Stimulated activated memory B cell treated with anti-CD40 and anti-IgM and Interleukin-4, amounts not matched to agents 10 μg/mL and 1 μg/mL and 100 μg/mL, for 72 hours (primary cell): ENCODE results near the gene MRPS23.
A peak's percentile ranks its signal among the peaks of the same experiment; 100 is the strongest.

Experiments used
- ATAC-seq: fragments of 150-1000 bp; cut with Tn5 transposase; 2 replicates; pipeline ENCODE4 v1.10.0; 2021
- H3K27ac Mint-ChIP-seq: one replicate; pipeline ENCODE4 v1.8.0; 2022; ENCODE audit warnings: mild to moderate bottlenecking, mixed read lengths
- H3K27me3 Mint-ChIP-seq: one replicate; pipeline ENCODE4 v1.8.0; 2022; ENCODE audit warnings: mixed read lengths
- H3K36me3 Mint-ChIP-seq: one replicate; pipeline ENCODE4 v1.8.0; 2022; ENCODE audit warnings: mixed read lengths
- H3K4me1 Mint-ChIP-seq: one replicate; pipeline ENCODE4 v1.8.0; 2022; ENCODE audit warnings: mixed read lengths
- H3K4me3 Mint-ChIP-seq: one replicate; pipeline ENCODE4 v1.8.0; 2022; ENCODE audit warnings: mild to moderate bottlenecking, moderate library complexity, mixed read lengths
- H3K9me3 Mint-ChIP-seq: one replicate; pipeline ENCODE4 v1.8.0; 2022; ENCODE audit warnings: mixed read lengths

The MRPS23 gene

DNA sequence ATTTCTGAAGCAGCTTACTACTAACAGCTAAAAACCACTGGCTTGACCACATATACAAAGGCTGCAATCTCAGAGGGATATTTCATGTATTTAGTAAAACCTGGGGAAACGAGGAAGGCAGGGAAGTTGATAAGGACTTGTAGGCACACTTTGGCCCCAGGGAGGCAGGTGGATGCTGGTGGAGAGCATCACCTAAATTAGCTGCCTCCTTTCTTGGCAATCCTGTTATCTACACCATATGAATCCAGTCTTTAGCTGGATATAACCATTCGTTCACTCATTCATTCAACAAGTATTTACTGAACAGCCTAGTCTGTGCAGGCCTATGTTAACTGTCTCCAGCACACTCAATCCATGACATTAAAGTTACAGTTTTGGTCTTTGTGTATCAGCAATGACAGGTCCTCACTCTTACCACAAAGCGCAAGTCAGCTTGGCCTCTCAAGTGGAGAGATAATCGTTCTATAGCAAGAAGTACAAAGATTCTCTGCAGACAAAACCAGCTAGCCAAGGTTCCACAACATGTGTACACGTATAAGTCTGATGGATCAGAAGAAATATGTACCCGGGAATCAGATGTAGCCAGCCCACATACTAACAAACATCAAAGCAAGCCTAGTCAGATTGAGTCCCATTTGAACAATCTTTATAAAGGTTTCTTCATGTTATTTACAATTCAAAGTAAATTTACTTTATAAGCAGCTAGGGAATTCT, 10.8 kb downstream of the MRPS23 start:
- H3K4me1 Mint-ChIP-seq = peaks cover 5% of the 10 kb centered on the region
- H3K27ac Mint-ChIP-seq = no peak overlapping the region
- H3K36me3 Mint-ChIP-seq = peaks cover 43% of the 10 kb centered on the region
- no peaks in the 10 kb centered on the region for H3K9me3 Mint-ChIP-seq
- H3K27me3 Mint-ChIP-seq = no peaks in the 10 kb centered on the region
- ATAC-seq = no peak
- H3K4me3 Mint-ChIP-seq = no peak overlapping the region

DNA sequence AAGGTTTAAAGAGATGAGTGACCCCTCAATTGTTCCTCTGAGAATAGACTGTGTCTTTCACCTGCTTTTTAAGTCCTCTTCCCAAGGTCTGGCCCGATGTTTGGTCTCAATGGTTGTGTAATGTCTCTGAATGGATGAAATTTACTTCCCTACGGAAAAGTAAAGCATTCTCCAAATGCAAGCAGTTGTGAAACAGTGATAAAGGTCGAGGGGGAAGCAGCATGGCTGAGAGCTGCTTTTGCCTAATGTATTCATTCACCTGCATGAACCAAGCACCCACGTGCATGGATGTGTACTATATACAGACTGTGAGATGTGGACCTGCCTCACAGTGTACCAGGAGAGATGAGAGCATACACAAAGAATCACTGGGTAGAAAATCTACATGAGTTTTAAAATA, 11.4 kb downstream of the MRPS23 start:
- peaks cover 3% of the 10 kb centered on the region for H3K4me1 Mint-ChIP-seq
- H3K27me3 Mint-ChIP-seq = no peaks in the 10 kb centered on the region
- no peak for ATAC-seq
- no peak overlapping the region for H3K27ac Mint-ChIP-seq
- no peak overlapping the region for H3K4me3 Mint-ChIP-seq
- H3K36me3 Mint-ChIP-seq = peaks cover 39% of the 10 kb centered on the region
- no peaks in the 10 kb centered on the region for H3K9me3 Mint-ChIP-seq

DNA sequence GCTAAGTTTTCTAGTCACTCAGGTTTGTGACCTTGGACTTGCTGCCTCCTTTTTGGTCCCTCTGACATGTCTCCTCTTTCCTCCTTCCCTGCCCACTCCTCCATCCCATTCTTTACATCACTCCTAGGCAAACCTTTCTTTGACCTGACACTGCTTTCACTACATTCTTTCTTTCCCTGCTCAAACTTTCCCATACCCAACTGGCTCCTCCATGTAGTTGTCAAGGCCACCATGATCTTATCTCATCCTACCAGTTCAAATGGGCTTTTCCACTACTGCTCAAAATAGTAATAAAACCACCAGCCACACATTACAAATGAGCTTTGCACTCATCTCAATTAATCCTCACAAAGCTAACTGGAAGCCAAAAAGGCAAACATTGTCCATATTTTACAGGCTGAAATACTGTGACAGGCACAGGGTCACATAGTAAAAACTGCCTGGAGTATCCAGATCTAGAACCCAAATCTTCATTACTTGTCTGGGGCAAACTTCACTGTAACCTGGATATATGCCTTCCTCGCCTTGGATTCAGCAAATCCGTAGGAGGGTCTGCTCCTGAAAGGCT, 14.4 kb downstream of the MRPS23 start:
- no peak for ATAC-seq
- Mint-ChIP-seq H3K36me3 (peaks cover 23% of the 10 kb centered on the region), H3K9me3 (no peaks in the 10 kb centered on the region), H3K27me3 (no peaks in the 10 kb centered on the region), H3K4me3 (no peak overlapping the region), H3K4me1 (no peaks in the 10 kb centered on the region), H3K27ac (no peak overlapping the region)

DNA sequence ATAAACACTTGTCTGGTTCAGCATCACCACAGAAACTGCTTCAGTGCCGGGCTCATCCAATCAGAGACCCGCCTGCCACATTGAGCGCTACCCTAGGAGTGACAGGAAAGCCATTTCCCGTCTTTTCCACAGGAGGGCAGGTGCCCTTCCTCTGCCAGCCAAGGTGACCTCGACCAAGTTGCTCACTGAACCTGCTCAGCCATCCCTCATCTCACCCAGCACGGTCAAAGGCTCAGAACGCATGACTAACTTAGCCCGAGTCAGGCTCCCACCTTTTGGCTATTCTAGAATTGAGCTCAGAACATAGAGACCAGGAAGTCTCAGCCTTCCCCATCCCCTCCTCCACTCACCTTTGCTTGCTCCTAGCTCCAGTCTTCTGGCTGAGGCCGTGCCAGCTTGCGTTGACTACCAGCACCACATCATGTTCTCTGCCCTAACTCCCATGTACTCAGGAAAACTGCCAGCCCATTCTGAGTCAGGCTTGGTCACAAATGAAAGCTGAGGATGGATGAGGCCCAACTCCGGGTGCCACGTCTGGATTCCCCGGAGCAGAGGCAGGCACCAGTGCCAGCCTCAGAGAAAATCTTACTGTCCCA, 15.6 kb downstream of the MRPS23 start:
- H3K27ac Mint-ChIP-seq = no peak overlapping the region

DNA sequence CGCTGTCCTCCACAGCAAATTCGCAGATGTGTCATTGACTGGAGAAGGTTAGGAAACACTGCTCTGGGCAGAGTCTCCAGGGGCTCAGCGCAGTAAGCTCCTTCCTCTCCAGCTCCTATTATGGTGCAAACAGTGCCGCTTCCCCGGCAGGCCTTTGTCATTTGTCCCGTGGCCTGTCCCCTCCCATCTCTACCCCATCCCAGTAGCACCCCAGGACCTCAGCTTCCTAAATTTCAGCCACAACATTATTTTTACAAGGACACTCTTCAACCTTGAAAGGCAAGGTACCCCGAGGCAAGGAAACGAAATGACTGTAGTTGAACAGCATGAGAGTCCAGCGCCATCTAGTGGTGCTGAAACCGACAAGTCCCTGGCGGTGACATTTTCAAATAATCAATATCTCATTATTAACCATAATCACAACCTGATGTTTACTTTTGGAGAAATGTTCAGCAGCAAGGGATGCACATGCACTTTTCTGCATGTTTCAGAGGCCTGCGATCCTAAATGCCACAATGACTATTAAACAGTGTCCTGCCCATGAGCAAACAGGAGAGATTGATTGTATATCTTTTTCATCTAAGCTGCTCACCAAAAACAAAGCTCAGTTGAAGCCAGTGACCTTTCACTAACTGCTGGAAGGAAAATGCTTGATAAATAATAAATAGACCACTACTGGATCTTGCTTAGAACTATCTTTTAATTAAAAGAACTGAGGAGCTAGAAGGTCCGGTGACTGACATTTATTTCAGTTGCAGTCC, 16.5 kb downstream of the MRPS23 start:
- Mint-ChIP-seq H3K4me1 (no peaks in the 10 kb centered on the region), H3K4me3 (no peak overlapping the region), H3K27ac (no peak overlapping the region), H3K27me3 (no peaks in the 10 kb centered on the region), H3K36me3 (peaks cover 9% of the 10 kb centered on the region), H3K9me3 (no peaks in the 10 kb centered on the region)
- peak; percentile 77 for ATAC-seq

More for the DNA sequence above, 15.6 kb downstream of the MRPS23 start:
- Mint-ChIP-seq H3K4me3 (no peak overlapping the region), H3K27me3 (no peaks in the 10 kb centered on the region), H3K9me3 (no peaks in the 10 kb centered on the region), H3K4me1 (no peaks in the 10 kb centered on the region), H3K36me3 (peaks cover 18% of the 10 kb centered on the region)
- no peak for ATAC-seq

DNA sequence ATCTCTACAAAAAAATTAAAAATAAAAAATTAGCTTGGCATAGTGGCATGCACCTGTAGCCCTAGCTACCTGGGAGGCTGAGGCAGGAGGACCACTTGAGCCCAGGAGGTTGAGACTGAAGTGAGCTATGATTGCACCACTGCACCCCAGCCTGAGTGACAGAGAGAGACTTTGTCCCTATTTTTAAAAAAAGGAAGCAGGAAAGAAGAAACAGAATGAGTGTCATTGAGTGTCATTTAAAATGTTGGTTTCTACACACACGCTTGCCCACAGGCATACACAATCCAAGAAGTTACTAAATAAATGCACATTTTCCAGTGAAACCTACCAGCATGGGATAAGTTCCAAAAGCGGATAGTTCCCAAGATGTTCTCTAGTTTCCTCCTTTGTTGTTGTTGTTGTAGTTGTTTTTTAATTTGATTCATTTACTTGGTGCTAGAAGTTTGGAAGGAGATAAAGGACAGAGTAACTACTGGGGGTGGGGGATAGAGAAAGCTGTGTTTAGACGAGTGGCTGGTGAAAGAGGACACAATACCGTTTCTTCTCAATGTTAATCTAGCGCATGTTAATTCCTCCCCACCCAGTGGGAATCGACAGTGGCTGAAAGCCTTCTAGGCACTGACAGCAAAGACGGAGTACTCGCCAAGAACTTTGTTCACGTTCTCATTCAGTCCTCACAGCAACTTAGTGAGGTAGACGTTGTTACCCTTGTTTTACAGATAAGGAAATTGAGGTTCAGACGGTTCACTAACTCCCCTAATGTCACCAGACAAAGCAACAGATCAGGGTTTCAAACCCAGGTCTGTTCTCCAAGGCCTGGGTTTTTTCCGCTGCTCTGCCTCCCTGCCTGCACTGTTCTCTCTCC, 17.3 kb downstream of the MRPS23 start:
- peak; percentile 43 for ATAC-seq
- H3K27ac Mint-ChIP-seq = no peak overlapping the region
- H3K9me3 Mint-ChIP-seq = no peaks in the 10 kb centered on the region
- no peaks in the 10 kb centered on the region for H3K4me1 Mint-ChIP-seq
- H3K27me3 Mint-ChIP-seq = no peaks in the 10 kb centered on the region
- H3K4me3 Mint-ChIP-seq = no peak overlapping the region
- H3K36me3 Mint-ChIP-seq = peaks cover 7% of the 10 kb centered on the region

DNA sequence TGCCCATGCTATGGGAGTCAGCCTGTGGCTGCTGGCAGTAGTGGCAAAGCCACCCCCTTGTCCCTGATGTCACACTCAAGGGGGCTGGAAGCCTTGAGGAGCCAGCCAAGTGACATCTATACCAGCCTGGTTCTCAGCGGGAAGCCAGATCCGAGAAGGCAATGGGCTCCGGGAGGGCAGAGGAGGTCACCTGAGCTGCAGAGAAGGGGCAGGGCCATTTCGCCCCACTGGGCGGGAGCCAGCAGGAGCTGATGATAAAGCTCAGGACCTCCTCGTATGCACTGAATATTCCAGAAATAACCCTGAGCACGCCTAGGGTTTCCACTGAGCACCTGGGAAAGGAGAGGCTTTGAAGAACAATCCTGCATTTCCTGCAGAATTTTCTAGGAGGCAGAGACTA, 19.0 kb downstream of the MRPS23 start:
- Mint-ChIP-seq H3K27ac (no peak overlapping the region), H3K4me1 (no peaks in the 10 kb centered on the region), H3K9me3 (no peaks in the 10 kb centered on the region), H3K4me3 (no peak overlapping the region), H3K27me3 (no peaks in the 10 kb centered on the region), H3K36me3 (no peaks in the 10 kb centered on the region)
- no peak for ATAC-seq

DNA sequence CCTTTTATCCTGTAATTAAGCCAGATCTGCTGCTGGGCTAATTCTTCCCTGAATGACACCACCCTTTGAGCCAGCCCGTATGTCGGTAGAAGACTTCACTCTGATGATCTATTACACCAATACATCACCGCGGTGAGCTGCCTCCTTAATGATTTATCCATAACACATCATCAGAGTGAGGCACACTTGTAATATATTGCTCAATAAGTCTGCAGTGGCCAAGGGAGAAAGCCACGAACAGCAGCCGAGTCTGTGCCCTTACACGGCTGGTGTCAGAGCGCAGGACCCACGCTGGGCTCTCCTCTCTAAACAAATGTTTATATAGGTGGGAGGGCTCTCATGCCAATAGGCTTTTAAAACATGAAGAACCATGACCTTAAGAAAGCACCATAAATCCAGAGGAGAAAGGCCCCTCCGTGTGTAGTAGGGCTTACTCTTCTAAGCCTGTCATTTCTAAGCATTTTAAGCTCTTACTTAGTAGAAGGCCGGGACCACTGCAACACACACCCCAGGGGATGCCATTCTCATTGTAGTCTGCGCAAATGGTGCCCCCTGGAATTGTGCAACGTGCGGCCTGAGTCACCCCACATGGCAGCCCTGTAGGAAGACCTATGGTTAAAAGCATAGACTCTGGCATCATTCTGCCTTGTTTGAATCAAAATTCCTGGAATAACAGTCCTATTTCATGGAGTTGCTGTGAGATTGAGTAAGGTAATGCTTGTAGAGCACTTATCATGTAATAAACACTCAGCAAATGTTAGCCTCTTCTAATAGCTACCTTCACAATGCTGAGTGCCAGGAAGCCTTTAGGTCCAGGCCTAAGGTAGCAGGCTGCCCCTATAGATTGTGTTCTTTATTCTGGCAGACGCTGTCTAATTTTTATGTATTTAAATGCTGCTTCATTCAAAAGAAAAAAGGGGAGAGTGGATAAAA, 26.1 kb downstream of the MRPS23 start:
- H3K9me3 Mint-ChIP-seq = no peaks in the 10 kb centered on the region
- no peaks in the 10 kb centered on the region for H3K4me1 Mint-ChIP-seq
- H3K4me3 Mint-ChIP-seq = no peak overlapping the region
- no peaks in the 10 kb centered on the region for H3K36me3 Mint-ChIP-seq
- no peak for ATAC-seq
- H3K27me3 Mint-ChIP-seq = no peaks in the 10 kb centered on the region
- H3K27ac Mint-ChIP-seq = no peak overlapping the region

DNA sequence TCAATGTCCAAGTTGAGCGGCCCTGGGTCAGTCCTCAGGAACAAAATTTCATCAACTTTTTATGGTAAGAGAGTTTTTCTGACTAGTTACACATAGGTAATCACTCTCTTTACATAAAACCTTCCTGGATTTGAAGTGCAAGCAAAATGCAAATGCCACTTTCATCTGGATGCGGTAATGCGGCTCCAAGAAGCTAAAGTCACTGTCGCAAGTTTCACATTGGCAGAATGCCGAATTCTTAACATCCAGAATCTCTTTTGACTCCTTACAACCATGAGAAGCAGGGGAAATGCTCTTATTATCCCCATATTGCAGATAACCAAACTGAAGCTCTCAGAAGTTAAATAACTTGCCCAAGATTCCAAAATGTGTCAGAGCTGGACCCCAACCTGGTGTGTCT, 30.0 kb downstream of the MRPS23 start:
- no peak for ATAC-seq
- no peaks in the 10 kb centered on the region for H3K9me3 Mint-ChIP-seq
- no peak overlapping the region for H3K27ac Mint-ChIP-seq
- no peak overlapping the region for H3K4me3 Mint-ChIP-seq
- no peaks in the 10 kb centered on the region for H3K4me1 Mint-ChIP-seq
- H3K27me3 Mint-ChIP-seq = peaks cover 28% of the 10 kb centered on the region
- no peaks in the 10 kb centered on the region for H3K36me3 Mint-ChIP-seq

DNA sequence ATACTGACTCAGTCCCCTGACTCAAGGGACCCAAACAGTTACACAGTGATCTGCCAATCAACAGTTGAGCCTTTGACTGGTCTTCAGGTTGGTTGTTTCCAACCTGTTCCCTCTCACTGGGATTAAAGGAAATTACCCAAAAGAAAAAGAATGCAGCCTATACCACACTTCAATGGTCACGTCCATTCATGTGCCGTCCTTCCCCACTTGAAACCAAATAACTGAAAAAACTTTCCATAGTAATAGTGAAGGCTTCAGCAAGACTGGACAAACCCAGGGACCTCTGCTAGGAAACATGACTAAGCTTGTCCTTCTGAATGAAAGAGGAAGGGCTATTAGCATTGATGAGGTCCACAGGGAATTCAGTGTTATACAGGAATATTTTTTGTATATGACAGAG, 30.6 kb downstream of the MRPS23 start:
- H3K4me3 Mint-ChIP-seq = no peak overlapping the region
- ATAC-seq = no peak
- H3K4me1 Mint-ChIP-seq = no peaks in the 10 kb centered on the region
- H3K27ac Mint-ChIP-seq = no peak overlapping the region
- no peaks in the 10 kb centered on the region for H3K36me3 Mint-ChIP-seq
- no peaks in the 10 kb centered on the region for H3K9me3 Mint-ChIP-seq
- peaks cover 28% of the 10 kb centered on the region for H3K27me3 Mint-ChIP-seq

DNA sequence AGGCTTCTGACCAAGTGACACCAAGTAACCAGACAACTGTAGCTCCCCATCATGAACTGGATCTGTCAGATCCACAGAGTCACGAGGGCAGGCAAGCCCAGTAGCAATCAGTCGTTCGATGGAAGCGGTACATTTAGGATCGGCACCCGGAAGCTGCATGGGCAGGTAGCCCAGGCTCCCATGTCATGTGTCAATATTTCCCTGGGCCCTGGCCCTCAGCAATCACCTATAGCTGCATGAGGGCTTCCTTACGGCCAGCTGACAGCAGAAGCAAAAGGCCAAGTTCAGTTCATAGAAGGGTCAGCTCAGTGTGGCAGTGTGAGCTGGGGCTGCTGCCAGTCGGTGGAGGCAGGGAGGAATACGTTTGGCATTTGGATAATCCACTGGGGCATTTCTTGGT, 31.8 kb downstream of the MRPS23 start:
- Mint-ChIP-seq H3K27me3 (peaks cover 28% of the 10 kb centered on the region), H3K4me1 (no peaks in the 10 kb centered on the region), H3K4me3 (no peak overlapping the region), H3K36me3 (no peaks in the 10 kb centered on the region), H3K27ac (no peak overlapping the region), H3K9me3 (no peaks in the 10 kb centered on the region)
- ATAC-seq = no peak

DNA sequence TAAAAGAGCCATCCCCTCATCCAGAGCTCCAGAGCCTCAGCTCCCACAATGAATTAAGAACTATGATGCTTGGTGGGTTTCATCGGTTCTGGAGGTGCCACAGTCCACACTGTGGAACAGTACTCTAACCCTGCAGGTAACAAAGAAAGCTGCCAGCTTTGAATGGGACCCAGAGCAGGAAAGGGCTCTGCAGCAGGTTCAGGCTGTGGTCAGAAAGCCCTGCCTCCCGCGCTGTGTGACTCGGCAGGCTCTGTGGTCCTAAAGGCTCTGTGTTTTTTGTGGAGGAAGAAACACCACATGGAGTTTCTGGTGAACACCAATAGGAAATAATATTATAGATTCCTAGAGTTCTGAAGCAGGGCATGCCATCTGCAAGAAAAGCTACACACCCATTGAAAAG, 32.5 kb downstream of the MRPS23 start:
- no peaks in the 10 kb centered on the region for H3K36me3 Mint-ChIP-seq
- H3K27me3 Mint-ChIP-seq = peaks cover 28% of the 10 kb centered on the region
- H3K27ac Mint-ChIP-seq = no peak overlapping the region
- no peaks in the 10 kb centered on the region for H3K4me1 Mint-ChIP-seq
- H3K4me3 Mint-ChIP-seq = no peak overlapping the region
- no peak for ATAC-seq
- no peaks in the 10 kb centered on the region for H3K9me3 Mint-ChIP-seq

DNA sequence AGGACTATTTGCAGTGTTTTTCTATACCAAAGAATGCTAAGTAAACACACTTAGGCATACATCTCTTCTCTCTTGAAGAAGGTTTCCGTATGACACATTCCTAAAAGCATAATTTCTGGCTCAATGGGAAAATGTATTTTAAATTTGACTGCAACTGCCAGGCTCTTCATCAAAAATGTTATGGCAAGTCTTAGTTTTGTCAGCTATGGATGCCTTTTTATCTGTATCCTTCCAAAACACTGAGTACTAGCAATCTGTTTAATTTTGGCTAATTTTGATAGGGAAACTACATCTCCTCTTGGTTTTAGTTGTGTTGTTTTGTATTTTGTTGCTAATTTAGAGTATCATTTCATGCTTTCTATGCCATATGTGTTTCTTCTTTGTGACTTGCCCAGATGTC, 35.4 kb downstream of the MRPS23 start:
- Mint-ChIP-seq H3K27me3 (peaks cover 55% of the 10 kb centered on the region), H3K9me3 (no peaks in the 10 kb centered on the region), H3K4me1 (peaks cover 19% of the 10 kb centered on the region), H3K27ac (no peak overlapping the region), H3K36me3 (no peaks in the 10 kb centered on the region), H3K4me3 (no peak overlapping the region)
- no peak for ATAC-seq

DNA sequence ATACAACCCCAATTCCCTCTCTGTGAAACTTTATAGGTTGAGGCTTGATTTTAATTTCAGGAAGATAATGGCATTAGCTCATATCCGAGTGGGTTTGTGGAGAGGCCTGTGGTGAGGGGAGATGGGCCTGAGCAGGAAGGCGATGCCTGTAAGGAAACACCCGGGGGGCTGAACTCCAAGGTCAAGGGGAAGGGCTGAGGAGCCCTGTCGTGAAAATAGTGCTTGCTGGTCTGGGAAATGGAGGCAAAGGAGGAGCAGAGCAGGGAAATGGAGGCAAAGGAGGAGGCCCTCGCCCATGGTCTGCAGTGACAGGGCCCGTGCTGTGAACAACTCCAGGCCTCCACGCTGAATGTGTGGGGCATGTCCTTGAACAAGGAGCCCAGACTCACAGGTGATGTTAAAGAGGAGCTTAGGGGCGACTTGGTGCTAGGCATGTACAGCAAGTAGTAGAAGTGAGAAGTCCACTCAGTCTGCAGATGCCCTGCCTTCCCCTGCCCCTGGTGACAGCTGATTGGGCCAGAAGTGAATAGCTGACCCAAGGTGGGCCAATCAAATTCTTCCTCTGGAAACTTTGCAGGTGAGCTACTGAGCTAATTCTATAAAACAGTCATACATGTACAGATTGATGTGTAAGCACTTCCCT, 38.1 kb downstream of the MRPS23 start:
- Mint-ChIP-seq H3K36me3 (no peaks in the 10 kb centered on the region), H3K4me3 (no peak overlapping the region), H3K27me3 (peaks cover 58% of the 10 kb centered on the region), H3K27ac (no peak overlapping the region), H3K4me1 (peaks cover 19% of the 10 kb centered on the region), H3K9me3 (no peaks in the 10 kb centered on the region)
- ATAC-seq = peak; percentile 45
